BLaER1 treated with 17β-estradiol and CSF1 and Interleukin-3, amounts not matched to agents 10 nM and 100 nM (cell line): ENCODE data around the gene ATF7IP.

Source experiments
- H3K27ac ChIP-seq, 11 experiments: shearing (Covaris generic); formaldehyde crosslinking; 2 replicates each; pipeline ENCODE4 v1.8.1; 2022
- H3K27me3 ChIP-seq, 11 experiments: shearing (Covaris generic); formaldehyde crosslinking; 2 replicates each; pipeline ENCODE4 v1.8.1; 2022
- H3K36me3 ChIP-seq, 11 experiments: shearing (Covaris generic); formaldehyde crosslinking; 2 replicates each; pipeline ENCODE4 v1.8.1; 2022
- H3K4me1 ChIP-seq, 10 experiments: shearing (Covaris generic); formaldehyde crosslinking; 2 replicates each; pipeline ENCODE4 v1.8.1; 2022
- H3K4me2 ChIP-seq, 11 experiments: shearing (Covaris generic); formaldehyde crosslinking; 2 replicates each; pipeline ENCODE4 v1.8.1; 2022
- H3K4me3 ChIP-seq, 10 experiments: shearing (Covaris generic); formaldehyde crosslinking; 2 replicates each; pipeline ENCODE4 v1.8.1; 2022
- H3K9ac ChIP-seq, 11 experiments: shearing (Covaris generic); formaldehyde crosslinking; 2 replicates each; pipeline ENCODE4 v1.8.1; 2022
- H3K9me3 ChIP-seq, 11 experiments: shearing (Covaris generic); formaldehyde crosslinking; replicated peaks in 1 of 11; 2 replicates each; pipeline ENCODE4 v1.8.1; 2022
- H4K20me1 ChIP-seq, 11 experiments: shearing (Covaris generic); formaldehyde crosslinking; 2 replicates each; pipeline ENCODE4 v1.8.1; 2022
- Cebpa-rat ChIP-seq, 11 experiments: shearing (Covaris generic); IDR thresholded peaks; 2 replicates each; pipeline ENCODE4 v1.8.1; 2022

Gene ATF7IP

DNA sequence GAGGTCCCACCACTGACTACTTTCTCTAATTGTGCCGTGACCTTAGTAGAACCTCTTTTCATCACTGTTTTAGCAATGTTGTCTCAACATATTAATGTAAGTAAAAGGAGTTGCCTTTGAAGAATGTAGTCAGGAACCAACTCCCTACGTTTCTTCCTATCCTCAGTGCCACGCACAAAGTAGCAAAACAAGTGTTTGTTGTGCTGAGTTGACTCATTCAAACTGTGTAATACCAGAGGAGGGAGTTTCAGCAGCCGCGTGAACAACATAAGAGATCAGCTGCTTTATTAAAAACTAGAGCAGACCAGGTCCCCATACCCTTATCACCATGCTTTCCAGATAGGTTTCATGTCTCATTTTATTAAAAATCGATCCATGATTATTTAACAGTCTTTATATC, 183.1 kb downstream of the ATF7IP start:
- H3K4me1 ChIP-seq, result peaks cover 0 to 3% (median 0%) of the 10 kb centered on the region in 10 experiments; a peak in 6 of 20 replicates
- no peak overlapping the region for H3K4me2 ChIP-seq
- no peak overlapping the region for H3K4me3 ChIP-seq
- no peaks in the 10 kb centered on the region for H4K20me1 ChIP-seq
- TF ChIP-seq Cebpa-rat (IDR thresholded peaks at IDR 0.05), result no peak
- no peak overlapping the region for H3K27ac ChIP-seq
- no peaks in the 10 kb centered on the region for H3K27me3 ChIP-seq
- peaks cover 0 to 28% (median 15%) of the 10 kb centered on the region in 11 experiments; a peak in 9 of 22 replicates for H3K9me3 ChIP-seq
- no peak overlapping the region for H3K9ac ChIP-seq
- no peaks in the 10 kb centered on the region for H3K36me3 ChIP-seq
